B cell (primary cell): ENCODE results near the gene MDC1. TPM values are rescaled to one million over a fixed set of nuclear protein-coding genes. Genes with fewer than 3 reads are reported as not detected.

Experiments
- ATAC-seq: fragments of 200-7000 bp; cut with Tn5 transposase; one replicate; pipeline ENCODE4 v1.10.0; 2021; ENCODE audit warnings: low read depth, mild to moderate bottlenecking, moderate number of reproducible peaks, moderate library complexity
- CTCF ChIA-PET: fragments of 350-600 bp; sonication (Branson Sonifier 250); formaldehyde crosslinking; loops from one replicate; lab custom pipeline; 2021; ENCODE audit warnings: antibody characterized with exemption, inconsistent platforms; lab: Charles Lee
- POLR2A ChIA-PET: fragments of 350-600 bp; sonication (Branson Sonifier 250); formaldehyde crosslinking; loops from one replicate; lab custom pipeline; 2021; ENCODE audit warnings: antibody characterized with exemption; lab: Charles Lee
- DNase-seq: peaks from one replicate; pipeline ENCODE4 v3.0.0; 2013
- H2AFZ ChIP-seq: 2 replicates; pipeline ENCODE4 v1.6.1; 2012; ENCODE audit warnings: mild to moderate bottlenecking, low read depth, low read length; ENCODE audit not compliant: insufficient read depth, poor library complexity, severe bottlenecking
- H3K27ac ChIP-seq, 2 donors: 1 replicate in 1 of 2; 2 replicates in 1 of 2; pipeline ENCODE4 v1.5.1; 2012 to 2013; ENCODE audit warnings: low read length in 2 of 2, mild to moderate bottlenecking in 2 of 2, moderate library complexity in 1 of 2
- H3K27me3 ChIP-seq, 4 experiments: fragments of 200-600 bp in 1 of 4; sonication (generic) in 1 of 4; replicated peaks in 1 of 4; 1 replicate in 2 of 4; 2 replicates in 2 of 4; pipeline versions ENCODE4 v1.6.1 to v1.7.0; 2013 to 2016; ENCODE audit warnings: low read length in 3 of 4, mild to moderate bottlenecking in 2 of 4, mixed read lengths in 1 of 4, moderate library complexity in 1 of 4; ENCODE audit not compliant: insufficient read depth in 4 of 4, control insufficient read depth in 3 of 4; ENCODE audit errors: control extremely low read depth in 1 of 4
- H3K36me3 ChIP-seq, 2 experiments: replicated peaks in 1 of 2; 1 replicate in 1 of 2; 2 replicates in 1 of 2; pipeline versions ENCODE4 v1.6.1 to v1.7.1; 2013; ENCODE audit warnings: low read length in 1 of 2; ENCODE audit not compliant: insufficient read depth in 2 of 2, control insufficient read depth in 1 of 2; ENCODE audit errors: control extremely low read depth in 1 of 2, extremely low read depth in 1 of 2
- H3K4me1 ChIP-seq, 2 donors: fragments of 200-600 bp in 1 of 2; sonication (generic) in 1 of 2; 1 replicate in 1 of 2; 2 replicates in 1 of 2; pipeline versions ENCODE4 v1.5.1 to v1.6.1; 2013 to 2017; ENCODE audit warnings: low read length in 2 of 2; ENCODE audit not compliant: control insufficient read depth in 2 of 2, insufficient read depth in 2 of 2
- H3K4me2 ChIP-seq: replicated peaks from 2 replicates; pipeline ENCODE3; 2012; ENCODE audit warnings: mild to moderate bottlenecking, low read depth, low read length; ENCODE audit not compliant: poor library complexity, severe bottlenecking
- H3K4me3 ChIP-seq, 5 experiments: fragments of 200-600 bp in 1 of 5; sonication (generic) in 1 of 5; 1 replicate in 3 of 5; 2 replicates in 2 of 5; pipeline versions ENCODE4 v1.5.1 to v1.7.0; 2011 to 2016; ENCODE audit warnings: low read length in 4 of 5, mild to moderate bottlenecking in 4 of 5, low read depth in 2 of 5, control low read depth in 1 of 5, moderate library complexity in 1 of 5; ENCODE audit not compliant: insufficient read depth in 1 of 5; ENCODE audit errors: control extremely low read depth in 1 of 5, extremely low read depth in 1 of 5
- H3K79me2 ChIP-seq: fragments of 200-600 bp; sonication (generic); one replicate; pipeline ENCODE4 v1.6.0; 2016; ENCODE audit warnings: low read length; ENCODE audit not compliant: control insufficient read depth, insufficient read depth
- H3K9ac ChIP-seq: fragments of 200-600 bp; sonication (generic); 2 replicates; pipeline ENCODE4 v1.6.1; 2017; ENCODE audit warnings: mild to moderate bottlenecking, low read length, moderate library complexity
- H3K9me3 ChIP-seq, 3 donors: one replicate each; pipeline versions ENCODE4 v1.6.1 to v1.7.1; 2013; ENCODE audit warnings: low read length in 2 of 3; ENCODE audit not compliant: control insufficient read depth in 2 of 3, insufficient read depth in 1 of 3; ENCODE audit errors: control extremely low read depth in 1 of 3
- H4K20me1 ChIP-seq: 2 replicates; pipeline ENCODE4 v1.6.0; 2012; ENCODE audit warnings: mild to moderate bottlenecking, low read length; ENCODE audit not compliant: insufficient read depth, control insufficient read depth, poor library complexity, severe bottlenecking
- H3K27ac Mint-ChIP-seq: one replicate; pipeline ENCODE4 v1.8.0; 2021; ENCODE audit warnings: mixed read lengths
- H3K27me3 Mint-ChIP-seq: one replicate; pipeline ENCODE4 v1.8.0; 2021; ENCODE audit warnings: mixed read lengths
- H3K4me1 Mint-ChIP-seq: one replicate; pipeline ENCODE4 v1.8.0; 2021; ENCODE audit warnings: mixed read lengths
- H3K4me3 Mint-ChIP-seq: one replicate; pipeline ENCODE4 v1.8.0; 2021; ENCODE audit warnings: mixed read lengths
- H3K9me3 Mint-ChIP-seq: one replicate; pipeline ENCODE4 v1.8.0; 2022; ENCODE audit warnings: mixed read lengths; ENCODE audit not compliant: insufficient read depth
- EZH2 ChIP-seq: IDR thresholded peaks from 2 replicates; pipeline ENCODE4 v1.6.1; 2012; ENCODE audit warnings: borderline replicate concordance, low read depth, mild to moderate bottlenecking, moderate library complexity, low read length; ENCODE audit not compliant: insufficient read depth, poor library complexity, severe bottlenecking
- WGBS: methylation state at CpG from one replicate; pipeline ENCODE4 v1.1.5; 2013; ENCODE audit warnings: missing lambda C conversion rate; ENCODE audit not compliant: insufficient coverage; 5-methylcytosine and 5-hydroxymethylcytosine counted together
- intact Hi-C: fragments of 100-400 bp; cut with micrococcal nuclease; formaldehyde crosslinking; loops from one replicate; pipeline ENCODE4 v1.10.0; 2022
- polyA plus RNA-seq: library from polyadenylated mRNA; depleted of rRNA; stranded (reverse); fragments of >200 nt; gene quantifications from 2 replicates; pipeline ENCODE4 v1.2.3, GENCODE V29; 2012
- total RNA-seq, 2 donors: library from RNA; stranded (reverse); fragments of 120-200 nt in 1 of 2; gene quantifications; 1 replicate in 1 of 2; 2 replicates in 1 of 2; pipeline versions ENCODE4 v1.2.3 to v1.2.4, GENCODE V29; 2013 to 2022
- TF ChIP-seq, protein P1 (sequence below): fragments of 200-600 bp; IDR thresholded peaks from one replicate; pipeline ENCODE4 v1.8.0; 2022; ENCODE audit warnings: antibody characterized with exemption, mild to moderate bottlenecking

MDC1 gene
- total and polyA plus RNA-seq, 2 donors (not counting 1 experiment from before 2014, with no cell fraction given): 24.9 to 87.4 TPM

DNA sequence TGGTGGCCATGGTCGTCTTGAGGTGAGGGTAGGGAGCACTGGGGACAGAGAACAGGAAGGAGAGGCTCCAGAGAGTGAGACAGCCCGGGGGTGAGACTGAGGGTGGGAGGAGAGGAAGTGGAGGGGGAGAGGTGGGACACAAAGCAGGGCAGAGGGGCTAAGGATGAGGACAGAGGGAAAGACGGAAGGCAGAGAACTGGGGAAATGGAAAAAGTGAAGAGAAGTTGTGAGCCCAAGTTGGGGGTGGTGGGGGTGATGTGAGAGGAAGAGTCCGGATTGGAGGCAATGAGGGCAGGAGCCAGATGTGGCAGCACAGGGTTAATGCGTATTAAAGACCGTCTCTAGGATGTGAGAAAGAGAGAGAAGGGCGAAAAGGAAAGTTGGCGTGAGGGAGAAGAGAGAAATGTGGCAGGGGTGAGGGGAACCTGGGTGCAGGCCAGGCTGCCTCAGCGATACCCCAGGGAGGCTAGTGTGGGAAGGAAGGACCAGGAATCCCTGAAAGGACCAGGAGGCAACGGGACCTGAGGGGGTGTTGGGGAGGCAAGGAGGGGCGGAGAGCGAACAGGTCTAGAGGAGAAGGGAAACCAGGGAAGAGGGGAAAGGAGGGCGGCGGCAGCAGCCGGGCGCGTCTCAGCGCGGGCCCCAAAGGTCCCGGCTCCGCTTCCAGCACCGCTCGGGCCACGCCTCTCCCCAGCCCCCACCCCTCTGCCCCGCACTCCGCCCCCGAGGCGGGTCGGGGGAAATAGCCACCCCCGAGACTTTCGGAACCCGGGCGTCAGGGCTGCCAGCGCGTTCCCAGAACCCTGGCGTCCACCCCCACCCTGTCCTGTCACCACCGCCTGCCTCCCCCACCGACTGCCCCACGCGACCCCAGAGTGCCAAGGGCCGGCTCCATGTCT lies 30.8 kb downstream of the MDC1 start, which contains the start of gene PPP1R18:
PPP1R18 (minus strand) TSS at position 637 of the 899 bp plus-strand sequence; CDS start at position 10, 627 bp downstream.
- ChIA-PET CTCF (interaction anchor here (2.8 to 19.8 kb wide), 2 partner anchors 41 to 45 kb away, joined by 11 to 963 read pairs; partner anchors contain the start of genes MDC1 and TUBB), POLR2A (interaction anchor here (3.2 to 8.7 kb wide), 2 partner anchors 32 to 34 kb away, joined by 45 to 216 read pairs; partner anchors contain the start of genes MDC1 and TUBB)
- Histone ChIP-seq H3K4me2 (peak within 1 kb of the TSS; percentile 100), H2AFZ (peak within 1 kb of the TSS; percentile 82), H3K4me1 (peaks cover 44 to 49% of the 10 kb centered on the region in 2 donors), H3K79me2 (peaks cover 67% of the 10 kb centered on the region), H3K36me3 (peaks cover 0 to 7% of the 10 kb centered on the region in 2 experiments), H3K9me3 (no peaks in the 10 kb centered on the region), H4K20me1 (peaks cover 54% of the 10 kb centered on the region), H3K27me3 (no peaks in the 10 kb centered on the region), H3K4me3 (peak within 1 kb of the TSS; percentile 91 to 100 (median 97)), H3K9ac (peak within 1 kb of the TSS; percentile 98), H3K27ac (peak within 1 kb of the TSS; percentile 93 to 97)
- Mint-ChIP-seq H3K9me3 (no peaks in the 10 kb centered on the region), H3K4me3 (peak within 1 kb of the TSS; percentile 97), H3K4me1 (peaks cover 72% of the 10 kb centered on the region), H3K27ac (peak within 1 kb of the TSS; percentile 99), H3K27me3 (no peaks in the 10 kb centered on the region)
- TF ChIP-seq, protein P1, sequence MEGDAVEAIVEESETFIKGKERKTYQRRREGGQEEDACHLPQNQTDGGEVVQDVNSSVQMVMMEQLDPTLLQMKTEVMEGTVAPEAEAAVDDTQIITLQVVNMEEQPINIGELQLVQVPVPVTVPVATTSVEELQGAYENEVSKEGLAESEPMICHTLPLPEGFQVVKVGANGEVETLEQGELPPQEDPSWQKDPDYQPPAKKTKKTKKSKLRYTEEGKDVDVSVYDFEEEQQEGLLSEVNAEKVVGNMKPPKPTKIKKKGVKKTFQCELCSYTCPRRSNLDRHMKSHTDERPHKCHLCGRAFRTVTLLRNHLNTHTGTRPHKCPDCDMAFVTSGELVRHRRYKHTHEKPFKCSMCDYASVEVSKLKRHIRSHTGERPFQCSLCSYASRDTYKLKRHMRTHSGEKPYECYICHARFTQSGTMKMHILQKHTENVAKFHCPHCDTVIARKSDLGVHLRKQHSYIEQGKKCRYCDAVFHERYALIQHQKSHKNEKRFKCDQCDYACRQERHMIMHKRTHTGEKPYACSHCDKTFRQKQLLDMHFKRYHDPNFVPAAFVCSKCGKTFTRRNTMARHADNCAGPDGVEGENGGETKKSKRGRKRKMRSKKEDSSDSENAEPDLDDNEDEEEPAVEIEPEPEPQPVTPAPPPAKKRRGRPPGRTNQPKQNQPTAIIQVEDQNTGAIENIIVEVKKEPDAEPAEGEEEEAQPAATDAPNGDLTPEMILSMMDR: no peak
- TF ChIP-seq EZH2: no peak
- DNase-seq: peak; percentile 87
- WGBS: under 1% methylated on average over 35 of the region's 41 CpGs
- peak; percentile 23 for ATAC-seq
- intact Hi-C loops: loop anchor here (2.0 kb wide), 1 partner anchor 13 kb away; the partner anchor contains the start of gene DHX16
